Nephron (organoid): ENCODE data around the gene KLHDC8A.

ENCODE experiments used
- H3K27ac Mint-ChIP-seq, 3 experiments: 2 replicates each; pipeline ENCODE4 v1.8.0; 2020; ENCODE audit warnings: mixed read lengths in 3 of 3, mild to moderate bottlenecking in 2 of 3, moderate library complexity in 1 of 3
- H3K27me3 Mint-ChIP-seq: 2 replicates; pipeline ENCODE4 v1.8.0; 2021; ENCODE audit warnings: low read depth, mild to moderate bottlenecking, moderate library complexity, mixed read lengths
- H3K36me3 Mint-ChIP-seq: 2 replicates; pipeline ENCODE4 v1.8.0; 2020; ENCODE audit warnings: low read depth, mixed read lengths
- H3K4me1 Mint-ChIP-seq: 2 replicates; pipeline ENCODE4 v1.8.0; 2020; ENCODE audit warnings: mixed read lengths
- H3K4me3 Mint-ChIP-seq, 3 experiments: 2 replicates each; pipeline ENCODE4 v1.8.0; 2020; ENCODE audit warnings: mild to moderate bottlenecking in 3 of 3, mixed read lengths in 3 of 3, moderate library complexity in 2 of 3
- H3K9me3 Mint-ChIP-seq: 2 replicates; pipeline ENCODE4 v1.8.0; 2020; ENCODE audit warnings: mixed read lengths
- CTCF ChIP-seq, 3 experiments: fragments of 200-600 bp; sonication (generic); IDR thresholded peaks; one replicate each; pipeline ENCODE4 v1.5.0; 2021; ENCODE audit warnings: antibody characterized with exemption in 3 of 3; ENCODE audit not compliant: unreplicated experiment in 3 of 3

Gene KLHDC8A

GRCh38 chr1:205340676-205341075 lies 16.0 kb downstream of the KLHDC8A start:
- Mint-ChIP-seq H3K27ac (no peak overlapping the region), H3K4me3 (no peak overlapping the region), H3K9me3 (no peaks in the 10 kb centered on the region), H3K27me3 (peaks cover 63% of the 10 kb centered on the region), H3K36me3 (no peaks in the 10 kb centered on the region), H3K4me1 (peaks cover 9% of the 10 kb centered on the region)
- no peak for TF ChIP-seq CTCF (IDR thresholded peaks at IDR 0.05; ENCODE audit: unreplicated experiment in 3 of 3)

GRCh38 chr1:205339717-205340116 lies 17.0 kb downstream of the KLHDC8A start:
- Mint-ChIP-seq H3K27ac (no peak overlapping the region), H3K9me3 (no peaks in the 10 kb centered on the region), H3K36me3 (no peaks in the 10 kb centered on the region), H3K27me3 (peaks cover 53% of the 10 kb centered on the region), H3K4me1 (peaks cover 5% of the 10 kb centered on the region), H3K4me3 (no peak overlapping the region)
- no peak for TF ChIP-seq CTCF (IDR thresholded peaks at IDR 0.05; ENCODE audit: unreplicated experiment in 3 of 3)

GRCh38 chr1:205339197-205339702 lies 17.5 kb downstream of the KLHDC8A start:
- TF ChIP-seq CTCF (IDR thresholded peaks at IDR 0.05; ENCODE audit: unreplicated experiment in 3 of 3): no peak
- H3K9me3 Mint-ChIP-seq: no peaks in the 10 kb centered on the region
- peaks cover 49% of the 10 kb centered on the region for H3K27me3 Mint-ChIP-seq
- no peaks in the 10 kb centered on the region for H3K36me3 Mint-ChIP-seq
- no peak overlapping the region for H3K27ac Mint-ChIP-seq
- H3K4me3 Mint-ChIP-seq: no peak overlapping the region
- peaks cover under 1% of the 10 kb centered on the region for H3K4me1 Mint-ChIP-seq

DNA sequence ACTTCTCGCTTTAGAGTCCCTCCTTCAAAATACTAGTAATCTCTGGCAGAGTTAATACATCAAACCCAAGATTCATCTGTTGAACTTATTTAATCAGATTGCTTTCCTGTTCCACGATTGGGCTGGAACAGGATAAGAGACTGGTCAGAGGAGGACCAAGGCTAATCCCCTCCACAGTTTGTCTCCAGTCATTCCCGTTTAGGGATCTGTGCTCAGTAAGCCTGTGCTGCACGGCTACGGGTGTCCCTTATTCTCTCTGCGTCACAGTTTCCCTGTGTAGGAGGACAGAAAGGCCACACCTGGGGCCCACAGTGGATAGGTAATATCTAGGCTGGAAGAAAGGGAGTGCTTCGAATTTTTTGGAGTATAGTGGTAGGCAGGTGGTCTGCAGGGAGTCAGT lies 18.7 kb downstream of the KLHDC8A start:
- H3K9me3 Mint-ChIP-seq: no peaks in the 10 kb centered on the region
- H3K36me3 Mint-ChIP-seq: no peaks in the 10 kb centered on the region
- H3K27ac Mint-ChIP-seq: no peak overlapping the region
- peaks cover 43% of the 10 kb centered on the region for H3K27me3 Mint-ChIP-seq
- no peak for TF ChIP-seq CTCF (IDR thresholded peaks at IDR 0.05; ENCODE audit: unreplicated experiment in 3 of 3)
- H3K4me3 Mint-ChIP-seq: no peak overlapping the region
- no peaks in the 10 kb centered on the region for H3K4me1 Mint-ChIP-seq

- Mint-ChIP-seq H3K9me3 (no peaks in the 10 kb centered on the region), H3K4me3 (no peak overlapping the region), H3K36me3 (no peaks in the 10 kb centered on the region), H3K4me1 (no peaks in the 10 kb centered on the region), H3K27ac (no peak overlapping the region), H3K27me3 (peaks cover 37% of the 10 kb centered on the region)
- TF ChIP-seq CTCF (IDR thresholded peaks at IDR 0.05; ENCODE audit: unreplicated experiment in 3 of 3): no peak
Observed at GRCh38 chr1:205337481-205337880, 19.2 kb downstream of the KLHDC8A start.

- peak; percentile 94 to 96 (median 94) for TF ChIP-seq CTCF (IDR thresholded peaks at IDR 0.05; ENCODE audit: unreplicated experiment in 3 of 3)
- H3K27me3 Mint-ChIP-seq: peaks cover 22% of the 10 kb centered on the region
Observed at GRCh38 chr1:205335692-205336091, 21.0 kb downstream of the KLHDC8A start.

More at GRCh38 chr1:205335692-205336091, 21.0 kb downstream of the KLHDC8A start:
- no peaks in the 10 kb centered on the region for H3K9me3 Mint-ChIP-seq
- no peak overlapping the region for H3K27ac Mint-ChIP-seq
- H3K4me3 Mint-ChIP-seq: no peak overlapping the region
- H3K4me1 Mint-ChIP-seq: peaks cover 8% of the 10 kb centered on the region
- H3K36me3 Mint-ChIP-seq: no peaks in the 10 kb centered on the region
